KOPT-K1 (cell line): Measurements from ENCODE around the gene GNAQ.

Experiments used
- H3K27ac ChIP-seq: fragments of 200-600 bp; sonication (generic); 2 replicates; pipeline ENCODE4 v1.5.1; 2016; ENCODE audit warnings: antibody characterized with exemption, mild to moderate bottlenecking, low read depth, low read length; ENCODE audit not compliant: poor library complexity, severe bottlenecking
- H3K36me3 ChIP-seq: fragments of 200-600 bp; sonication (generic); 2 replicates; pipeline ENCODE4 v1.5.1; 2017; ENCODE audit warnings: antibody characterized with exemption, mild to moderate bottlenecking, low read length, moderate library complexity; ENCODE audit not compliant: insufficient read depth
- H3K9me3 ChIP-seq: fragments of 200-600 bp; sonication (generic); 2 replicates; pipeline ENCODE4 v1.5.1; 2017; ENCODE audit warnings: antibody characterized with exemption, low read length, mild to moderate bottlenecking; ENCODE audit not compliant: insufficient read depth, poor library complexity, severe bottlenecking

The GNAQ gene

DNA sequence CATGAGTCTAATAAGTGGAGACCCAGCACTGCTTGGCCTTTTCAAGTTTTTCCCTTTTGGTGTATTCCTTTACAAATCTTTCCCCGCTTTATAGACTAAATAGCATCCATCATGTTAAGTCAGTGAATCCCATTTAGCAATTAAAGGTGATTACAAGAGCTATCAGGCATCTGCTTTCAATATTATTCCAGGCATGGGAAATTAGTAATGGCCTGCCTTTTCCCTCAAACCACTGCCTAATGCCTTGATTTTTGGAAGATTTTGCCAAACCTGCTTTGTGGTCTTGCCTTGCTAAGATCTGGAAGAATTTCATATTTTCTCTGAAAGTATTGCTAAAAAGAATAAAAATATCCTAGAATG lies 280.6 kb downstream of the GNAQ start:
- H3K36me3 ChIP-seq, result peaks cover 62% of the 10 kb centered on the region
- H3K9me3 ChIP-seq, result no peaks in the 10 kb centered on the region
- H3K27ac ChIP-seq, result no peak overlapping the region

DNA sequence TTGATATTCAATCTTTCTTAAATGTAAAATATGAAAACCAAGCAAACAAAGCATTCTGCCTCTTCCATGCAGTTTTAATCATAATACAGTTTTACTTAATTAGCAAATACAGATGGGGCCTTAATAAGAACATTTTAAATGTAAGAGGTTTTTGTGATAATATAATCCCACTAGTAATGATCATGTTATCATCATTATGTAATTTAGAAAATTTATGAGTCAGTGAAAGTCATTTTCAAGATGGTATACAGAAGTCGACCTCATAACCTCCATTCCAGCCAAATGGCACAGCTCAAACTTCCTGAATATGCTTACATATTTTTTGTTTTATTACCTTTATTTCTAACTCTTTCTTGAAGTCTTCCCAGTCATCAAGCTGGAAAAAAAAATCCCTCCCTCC lies 281.3 kb downstream of the GNAQ start:
- H3K9me3 ChIP-seq, result no peaks in the 10 kb centered on the region
- no peak overlapping the region for H3K27ac ChIP-seq
- peaks cover 58% of the 10 kb centered on the region for H3K36me3 ChIP-seq

DNA sequence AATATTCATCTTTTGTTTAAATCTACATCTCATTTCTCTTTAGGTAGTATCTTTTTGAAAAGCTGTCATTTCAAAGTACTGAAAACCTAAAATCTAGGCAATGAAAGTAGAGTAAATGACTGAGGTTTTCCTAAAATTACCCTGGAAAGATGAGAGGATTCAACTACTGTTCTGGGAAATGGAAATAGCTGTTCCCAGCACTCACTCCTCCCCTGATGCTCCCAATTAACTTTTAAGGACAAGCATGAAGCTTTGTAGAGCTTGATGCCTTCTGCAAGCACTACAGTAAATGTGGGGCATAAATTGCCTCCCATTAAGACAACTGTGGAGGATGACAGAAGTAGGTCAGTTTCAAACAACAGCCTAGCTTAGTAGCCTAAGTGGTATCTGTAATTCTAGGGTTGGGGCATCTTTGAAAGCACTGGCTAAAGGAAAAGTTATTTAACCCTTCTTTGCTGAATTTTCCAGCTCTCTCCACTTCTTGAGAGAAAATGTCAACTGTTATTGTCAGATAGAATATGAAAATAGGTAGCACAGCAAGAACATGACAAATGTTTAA lies 283.3 kb downstream of the GNAQ start:
- peaks cover 51% of the 10 kb centered on the region for H3K36me3 ChIP-seq
- no peaks in the 10 kb centered on the region for H3K9me3 ChIP-seq

DNA sequence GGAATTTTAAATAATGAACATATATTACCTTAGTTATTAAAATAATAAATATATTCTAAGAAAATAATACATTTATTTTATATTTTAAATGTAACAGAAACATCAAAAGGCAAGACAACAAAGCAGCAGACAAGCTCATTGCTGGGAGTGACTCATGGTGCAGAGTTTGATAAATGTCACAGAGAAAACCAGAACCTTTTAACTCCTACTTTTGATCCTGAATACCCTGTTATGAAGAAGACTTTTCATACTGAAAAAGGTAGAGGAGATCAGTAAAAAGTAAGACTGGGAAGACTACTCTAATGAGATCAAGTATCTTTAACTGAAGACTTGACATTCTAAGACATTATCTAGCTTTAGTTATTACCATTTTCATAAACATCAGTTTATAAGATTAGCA lies 284.4 kb downstream of the GNAQ start:
- no peaks in the 10 kb centered on the region for H3K9me3 ChIP-seq
- H3K27ac ChIP-seq, result no peak overlapping the region

More for the DNA sequence above, 283.3 kb downstream of the GNAQ start:
- no peak overlapping the region for H3K27ac ChIP-seq

DNA sequence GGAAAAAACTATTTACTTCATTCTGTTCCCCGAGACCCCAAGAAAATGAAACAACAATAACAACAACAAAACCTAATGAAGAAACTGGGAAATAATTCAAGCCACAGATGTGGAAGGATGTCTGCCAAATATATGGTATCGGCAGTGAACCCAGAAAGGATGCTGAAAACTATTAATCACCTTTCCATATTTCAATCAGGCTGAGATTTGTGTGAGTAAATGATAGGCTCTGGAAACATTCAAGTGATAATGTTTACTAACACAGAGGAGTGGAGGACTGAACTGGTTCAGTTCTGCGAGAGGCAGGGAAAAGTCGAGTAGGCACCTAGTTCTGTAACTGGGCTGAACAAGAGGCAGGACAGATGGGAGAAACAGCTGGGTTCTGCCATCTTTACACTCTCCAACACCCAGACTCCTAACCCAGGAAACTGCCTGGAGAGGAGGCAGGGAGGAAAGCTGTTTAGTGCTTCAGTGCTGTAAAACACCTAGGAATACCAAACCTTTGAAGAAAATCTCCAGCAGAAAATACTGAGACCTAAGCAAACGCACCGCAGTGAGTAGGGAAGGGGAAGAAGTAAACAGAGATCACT lies 286.7 kb downstream of the GNAQ start:
- H3K9me3 ChIP-seq, result no peaks in the 10 kb centered on the region
- no peak overlapping the region for H3K27ac ChIP-seq
- peaks cover 45% of the 10 kb centered on the region for H3K36me3 ChIP-seq

More for the DNA sequence above, 284.4 kb downstream of the GNAQ start:
- H3K36me3 ChIP-seq, result peaks cover 47% of the 10 kb centered on the region

DNA sequence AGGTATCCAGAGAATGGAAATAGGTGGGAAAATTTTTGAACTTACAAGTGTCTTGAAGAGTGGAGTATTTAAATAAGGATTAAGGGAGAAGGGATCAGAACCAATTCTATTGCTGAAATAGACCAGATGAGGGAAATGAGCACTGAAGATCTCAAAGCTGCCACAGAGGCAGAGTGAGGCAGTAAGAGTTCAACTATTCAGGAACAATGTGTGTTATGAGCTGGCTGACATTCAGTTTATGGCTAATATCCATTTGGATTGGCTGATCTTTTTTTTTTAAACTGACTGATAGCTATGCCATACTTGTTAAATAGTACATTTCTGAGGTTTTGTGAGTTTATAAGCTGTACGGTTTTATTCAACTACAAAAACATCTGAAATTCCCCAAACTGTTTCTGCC lies 288.2 kb downstream of the GNAQ start:
- Histone ChIP-seq H3K9me3 (no peaks in the 10 kb centered on the region), H3K27ac (no peak overlapping the region), H3K36me3 (peaks cover 47% of the 10 kb centered on the region)

DNA sequence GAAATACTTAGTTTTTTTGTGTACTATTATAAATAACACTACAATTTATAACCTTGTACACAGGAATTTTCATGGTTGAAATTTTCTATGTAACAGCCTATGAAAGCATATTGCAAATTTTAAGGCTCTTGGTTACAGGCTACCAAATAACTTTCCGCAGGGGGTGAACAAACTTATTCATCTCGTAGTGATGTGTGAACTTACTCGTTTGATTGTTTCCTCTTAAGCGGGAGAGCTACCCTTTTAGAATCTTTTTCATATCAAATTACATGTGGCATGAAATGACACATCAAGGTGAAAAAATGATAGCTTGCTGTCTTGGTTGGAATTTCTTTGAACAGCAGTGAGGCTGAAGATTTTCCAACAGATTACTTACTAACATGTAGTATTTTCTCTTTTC lies 292.7 kb downstream of the GNAQ start:
- Histone ChIP-seq H3K9me3 (no peaks in the 10 kb centered on the region), H3K36me3 (peaks cover 66% of the 10 kb centered on the region), H3K27ac (no peak overlapping the region)

DNA sequence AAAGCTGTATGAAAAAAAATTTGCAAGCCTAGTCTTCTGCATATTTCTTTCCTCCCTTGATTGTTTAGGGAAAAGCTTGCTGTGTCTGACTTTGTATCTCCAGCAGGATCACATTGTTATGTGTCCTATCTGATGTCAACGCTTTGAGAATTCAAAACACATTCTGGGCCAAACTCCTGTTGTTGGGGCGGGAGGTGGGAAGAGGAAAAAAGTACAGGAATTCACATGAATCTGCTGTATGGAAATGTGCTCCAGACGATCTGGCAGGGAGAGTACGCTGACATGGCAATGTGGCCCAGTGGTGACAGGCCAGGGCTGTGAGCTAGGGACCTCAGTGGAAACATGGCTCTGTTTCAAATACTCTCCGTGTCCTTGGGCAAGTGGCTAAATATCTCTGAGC lies 296.1 kb downstream of the GNAQ start:
- Histone ChIP-seq H3K9me3 (no peaks in the 10 kb centered on the region), H3K36me3 (peaks cover 79% of the 10 kb centered on the region), H3K27ac (no peak overlapping the region)

DNA sequence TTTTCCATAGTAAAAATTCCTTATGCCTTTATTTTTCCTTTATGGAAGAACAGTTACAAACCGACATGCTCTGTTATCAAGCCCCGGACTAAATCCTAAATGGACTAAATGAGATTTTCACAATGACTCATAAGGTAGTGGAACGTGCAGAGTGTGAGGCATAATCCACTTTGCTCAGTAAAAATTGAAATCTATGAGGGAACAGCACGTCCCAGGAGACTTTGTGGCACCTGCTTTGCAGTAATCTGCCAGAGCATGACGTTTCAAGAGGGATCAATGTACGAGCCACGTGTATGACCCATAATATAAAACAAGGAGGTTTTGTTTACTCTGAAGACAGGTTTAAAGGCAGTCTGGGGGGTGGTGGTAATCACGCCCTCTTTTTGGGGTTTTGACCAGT lies 299.7 kb downstream of the GNAQ start:
- peaks cover 93% of the 10 kb centered on the region for H3K36me3 ChIP-seq
- no peaks in the 10 kb centered on the region for H3K9me3 ChIP-seq
- no peak overlapping the region for H3K27ac ChIP-seq

DNA sequence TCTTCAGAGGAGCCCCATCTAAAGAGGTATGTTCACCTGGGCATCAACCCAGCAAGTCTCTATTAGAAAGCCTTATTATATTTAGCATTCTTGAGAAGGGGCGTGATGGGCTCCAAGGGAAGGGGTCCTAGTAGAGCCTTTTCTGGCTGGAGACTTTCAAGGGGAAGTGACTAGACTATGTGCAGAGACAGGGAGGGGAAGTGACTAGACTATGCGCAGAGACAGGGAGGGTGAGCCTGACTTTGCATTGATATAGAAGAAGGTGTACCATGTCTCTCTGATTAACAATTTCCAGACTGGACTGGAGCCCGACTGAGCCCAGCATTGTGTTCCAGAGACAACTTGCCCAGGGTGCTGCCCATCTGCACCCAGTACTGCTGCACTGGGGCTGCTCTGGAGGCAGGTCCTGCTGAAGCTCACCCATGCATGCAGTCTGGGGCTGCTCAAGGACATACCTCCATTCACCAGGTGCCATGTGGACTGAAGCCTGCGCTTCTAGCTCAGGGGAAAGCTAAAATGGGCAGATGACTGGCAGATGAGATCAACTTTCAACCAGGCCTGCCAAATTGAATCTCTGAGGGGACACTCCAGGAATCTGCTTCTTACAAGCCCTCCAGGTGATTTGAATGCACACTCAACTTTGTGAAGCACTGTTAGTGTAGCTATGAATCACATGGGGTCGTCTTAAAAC lies 300.5 kb downstream of the GNAQ start:
- peaks cover 94% of the 10 kb centered on the region for H3K36me3 ChIP-seq
- no peak overlapping the region for H3K27ac ChIP-seq

DNA sequence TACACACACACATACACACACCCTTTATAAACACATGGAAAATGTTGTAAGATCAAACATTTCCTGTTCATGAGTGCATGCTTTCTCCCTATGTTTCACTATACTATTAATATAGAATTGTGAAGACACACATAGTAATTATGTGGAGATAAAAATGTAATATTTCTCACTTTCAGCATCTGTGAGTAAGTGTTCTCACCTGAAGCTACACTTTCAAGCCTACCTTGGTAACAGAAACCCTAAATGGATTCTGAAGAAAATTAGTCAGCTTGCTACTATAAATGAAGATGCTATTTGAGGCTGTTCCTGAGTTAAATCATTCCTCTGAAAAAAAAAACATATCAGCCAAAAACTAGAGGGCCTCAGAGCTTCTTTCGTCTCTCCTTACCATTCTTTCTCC lies 302.4 kb downstream of the GNAQ start:
- Histone ChIP-seq H3K9me3 (no peaks in the 10 kb centered on the region), H3K36me3 (peaks cover 94% of the 10 kb centered on the region), H3K27ac (no peak overlapping the region)

More for the DNA sequence above, 300.5 kb downstream of the GNAQ start:
- H3K9me3 ChIP-seq, result no peaks in the 10 kb centered on the region

DNA sequence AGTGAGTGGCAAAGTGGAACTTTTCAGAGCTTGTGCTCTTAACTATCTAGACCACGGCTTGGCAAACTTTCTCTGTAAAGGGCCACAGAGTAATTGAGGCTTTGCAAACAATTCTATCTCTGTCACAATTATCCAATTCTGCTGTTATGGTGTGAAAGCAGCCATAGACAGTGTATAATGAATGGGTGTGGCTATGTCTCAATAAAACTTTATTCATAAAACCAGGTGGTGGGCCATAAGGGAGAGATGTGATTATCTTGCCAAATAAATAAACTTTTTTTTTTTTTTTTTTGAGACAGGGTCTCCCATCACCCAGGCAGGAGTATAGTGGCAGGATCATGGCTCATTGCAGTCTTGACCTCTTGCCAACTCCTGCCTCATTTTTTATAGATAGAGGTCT lies 304.8 kb downstream of the GNAQ start:
- peaks cover 97% of the 10 kb centered on the region for H3K36me3 ChIP-seq
- H3K9me3 ChIP-seq, result no peaks in the 10 kb centered on the region
- no peak overlapping the region for H3K27ac ChIP-seq

DNA sequence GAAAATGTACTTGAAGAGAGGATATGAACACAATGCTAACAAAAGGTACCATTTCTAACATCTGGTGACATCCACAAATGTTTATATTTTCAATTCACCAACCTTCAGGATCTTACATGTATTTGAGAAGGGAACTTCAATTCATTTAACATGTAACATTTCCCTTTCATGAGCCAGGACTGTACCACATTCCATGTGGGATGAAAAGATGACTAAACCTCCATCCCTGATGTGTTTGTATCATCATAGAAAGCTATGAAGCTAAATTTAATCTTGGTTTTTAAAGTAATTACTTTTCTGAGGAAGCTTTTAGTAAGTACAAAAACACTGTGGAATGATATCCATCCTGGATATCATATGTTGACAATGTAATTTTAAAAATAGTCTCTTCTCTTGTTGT lies 305.3 kb downstream of the GNAQ start:
- no peaks in the 10 kb centered on the region for H3K9me3 ChIP-seq
- peak overlapping the region; percentile 6 for H3K27ac ChIP-seq
- peaks cover 97% of the 10 kb centered on the region for H3K36me3 ChIP-seq

DNA sequence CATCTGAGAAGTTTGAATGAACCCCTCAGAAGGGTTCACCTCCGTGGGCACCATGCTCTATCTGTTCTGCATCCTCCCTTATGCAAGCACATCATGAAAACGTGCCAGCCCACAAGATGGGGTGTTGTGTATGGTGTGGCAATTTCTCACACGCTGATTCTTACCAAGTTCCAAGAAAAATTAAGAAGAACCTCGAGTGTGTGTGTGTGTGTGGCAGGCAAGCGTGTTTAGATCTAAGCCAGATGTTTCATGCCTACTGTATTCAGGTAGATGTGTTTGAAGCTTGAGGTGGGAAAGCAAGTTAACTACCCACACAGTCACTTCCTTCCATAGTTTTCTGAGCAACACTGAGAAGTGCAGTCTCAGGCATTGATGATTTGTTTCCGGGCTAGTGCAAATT lies 305.8 kb downstream of the GNAQ start:
- H3K36me3 ChIP-seq, result peaks cover 97% of the 10 kb centered on the region
- no peaks in the 10 kb centered on the region for H3K9me3 ChIP-seq
- peak overlapping the region; percentile 6 for H3K27ac ChIP-seq

DNA sequence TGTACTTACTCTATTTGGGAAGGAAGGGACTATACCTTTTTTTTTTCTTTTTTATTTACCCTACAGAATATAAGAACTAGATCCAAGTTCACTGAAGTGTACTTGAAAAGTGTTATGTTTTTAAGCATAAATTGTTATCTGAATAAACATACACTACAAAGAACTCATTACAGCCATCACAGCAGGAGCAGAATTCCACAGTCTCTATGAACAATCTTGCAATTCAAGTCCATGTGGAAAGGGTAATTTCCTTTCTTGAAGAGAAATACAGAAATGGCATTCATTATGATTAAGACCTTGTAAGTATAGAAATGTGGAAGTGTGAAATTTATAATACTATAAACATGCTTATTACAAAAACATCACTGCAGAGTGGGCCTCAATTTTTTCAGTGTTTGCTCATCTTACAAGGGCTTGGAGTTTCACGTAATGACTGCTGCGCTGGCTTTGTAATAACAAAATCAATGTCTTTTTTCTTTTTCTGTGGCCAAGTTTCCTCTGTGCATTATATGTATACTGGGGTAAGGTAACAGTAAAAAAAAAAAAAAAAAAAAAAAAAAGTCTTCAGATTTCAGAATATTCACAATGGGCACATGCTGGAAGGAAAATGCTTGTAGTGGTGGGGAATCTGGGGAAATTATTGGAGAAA lies 306.4 kb downstream of the GNAQ start:
- no peak overlapping the region for H3K27ac ChIP-seq
- H3K36me3 ChIP-seq, result peaks cover 98% of the 10 kb centered on the region
- H3K9me3 ChIP-seq, result no peaks in the 10 kb centered on the region
